GM21717 (cell line): ENCODE measurements around the gene ABI1.
"Not testable (repeated sequence)": the region's sequence is repeated elsewhere in the genome, so short reads cannot be mapped to it uniquely, and the experiment has no call there.

Experiments used
- ATAC-seq: cut with Tn5 transposase; IDR thresholded peaks from one replicate; pipeline ENCODE4 v1.9.1; 2021; ENCODE audit warnings: mild to moderate bottlenecking, moderate library complexity; ENCODE audit not compliant: unreplicated experiment

Gene ABI1

DNA sequence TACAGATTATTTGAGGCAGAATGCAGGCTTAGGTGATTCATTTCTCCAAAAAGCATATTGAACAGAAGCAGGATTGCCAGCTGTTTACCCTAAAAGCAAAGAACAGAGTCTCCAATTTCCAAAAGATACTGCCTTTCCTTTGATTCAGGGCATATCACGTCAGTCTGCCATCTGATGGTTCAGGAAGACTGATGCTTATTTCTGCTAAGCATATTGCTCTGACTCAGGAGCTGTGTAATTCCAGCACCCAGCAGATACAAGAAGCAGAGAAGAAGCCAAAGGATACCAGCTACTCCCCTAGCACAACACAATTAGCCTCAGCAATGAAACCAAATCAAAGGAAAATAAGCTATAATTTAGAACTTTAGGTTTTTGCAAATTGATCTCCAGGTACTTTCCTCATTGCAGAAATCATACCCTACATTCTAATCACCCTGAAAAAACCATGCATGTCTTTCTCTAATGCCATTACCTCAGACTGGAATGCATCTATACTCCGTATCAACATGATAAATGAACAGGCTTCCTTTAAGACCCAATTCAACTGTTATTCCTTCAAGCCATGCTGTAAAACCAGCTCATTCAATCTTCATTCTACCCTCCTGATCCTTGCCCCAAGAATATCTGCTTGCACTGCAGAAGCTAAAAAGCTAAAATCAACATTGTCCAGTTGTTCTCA, 55.1 kb downstream of the ABI1 start:
- ATAC-seq = no peak

DNA sequence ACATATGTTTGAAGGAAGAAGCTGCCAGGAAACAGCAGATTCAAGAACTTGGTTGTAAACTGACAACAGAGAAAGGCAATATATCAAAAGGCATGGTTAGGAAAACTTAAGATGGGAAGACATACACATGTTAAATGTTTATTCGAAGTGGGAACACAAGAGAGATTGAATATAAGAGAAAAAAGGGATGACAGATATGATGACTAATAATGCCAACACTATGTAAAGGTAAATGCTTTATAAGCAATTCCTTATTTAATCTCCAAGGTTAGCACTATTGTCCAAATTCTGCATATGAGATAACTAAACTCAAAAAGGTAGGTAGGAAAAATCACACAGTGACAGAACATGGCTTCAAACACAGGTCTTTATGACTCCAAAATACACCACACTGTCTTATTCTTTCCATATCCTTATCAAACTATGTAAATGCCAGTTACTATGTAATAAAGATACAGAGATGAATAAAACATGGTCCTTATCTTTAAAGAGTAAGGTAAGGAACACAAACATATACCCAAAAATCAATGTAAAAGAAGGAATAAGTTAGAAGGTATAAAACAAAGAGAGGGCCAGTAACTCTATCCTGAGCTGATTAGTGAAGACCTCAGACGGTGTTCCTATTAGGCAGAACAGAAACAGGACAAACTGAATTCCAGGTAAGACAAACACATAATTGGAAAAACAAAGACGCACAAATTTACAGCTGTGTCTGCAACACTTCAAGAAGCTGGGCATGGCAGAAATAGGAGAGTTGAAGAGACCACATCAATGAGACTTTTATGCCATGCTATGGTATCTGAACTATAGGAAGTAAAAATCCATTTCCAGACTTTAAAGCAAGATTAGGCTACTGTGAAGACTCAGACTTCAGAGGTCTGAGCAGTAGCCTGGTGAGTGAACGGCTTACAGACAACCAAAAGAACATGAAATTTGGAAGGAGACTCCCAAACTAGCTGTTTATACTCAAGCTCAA, 56.1 kb downstream of the ABI1 start:
- ATAC-seq = no peak

DNA sequence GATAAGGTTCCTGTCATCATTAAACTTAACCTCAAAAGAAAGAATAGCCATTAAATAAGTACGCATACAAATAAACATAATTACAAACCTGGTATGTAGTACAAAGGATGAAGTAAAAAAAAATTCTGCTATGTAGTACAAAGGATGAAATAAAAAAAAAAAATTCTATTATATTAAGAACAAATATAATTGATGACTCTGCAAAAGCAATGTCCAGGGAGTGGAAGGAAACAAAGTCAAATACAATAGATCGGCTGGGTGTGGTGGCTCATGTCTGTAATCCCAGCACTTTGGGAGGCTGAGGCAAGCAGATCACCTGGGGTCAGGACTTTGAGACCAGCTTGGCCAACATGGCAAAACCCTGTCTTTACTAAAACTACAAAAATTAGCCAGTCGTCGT, 56.9 kb downstream of the ABI1 start:
- no peak for ATAC-seq

DNA sequence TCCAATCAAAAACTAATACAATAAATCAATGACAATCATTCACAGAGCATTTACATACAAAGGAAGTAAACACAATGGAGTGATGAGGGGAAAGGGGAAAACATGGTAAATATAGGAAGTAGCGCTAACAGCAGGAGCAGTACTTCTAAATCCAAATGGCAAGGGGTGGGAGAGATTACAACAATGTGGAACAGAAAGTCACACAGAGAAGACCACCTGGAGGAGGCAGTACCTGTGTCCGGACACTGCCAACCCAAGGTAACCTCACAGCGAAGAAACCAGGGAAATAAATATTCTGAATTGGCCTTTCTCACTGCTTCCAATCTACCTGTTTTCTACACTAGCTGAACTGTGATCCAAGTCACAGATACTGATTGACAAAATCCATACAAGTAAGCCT, 58.2 kb downstream of the ABI1 start:
- no peak for ATAC-seq

DNA sequence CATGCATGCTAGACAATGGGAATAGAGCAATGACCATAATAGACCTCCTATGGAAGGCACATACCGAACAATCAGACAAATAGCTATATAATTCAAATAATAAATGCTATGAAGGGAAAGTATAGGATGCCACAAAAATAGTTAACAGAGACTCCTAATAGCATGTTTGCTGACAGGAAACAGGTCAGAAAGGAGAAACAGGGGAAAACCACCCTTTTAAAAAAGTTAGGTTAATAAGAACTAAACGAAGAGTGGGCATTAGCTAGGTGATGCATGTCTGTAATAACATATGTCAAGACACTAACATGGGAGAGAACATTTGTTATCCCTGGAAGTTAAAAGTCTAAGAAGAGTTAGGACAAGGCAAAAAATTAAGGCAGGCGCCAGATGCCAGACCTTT, 58.9 kb downstream of the ABI1 start:
- ATAC-seq = no peak

DNA sequence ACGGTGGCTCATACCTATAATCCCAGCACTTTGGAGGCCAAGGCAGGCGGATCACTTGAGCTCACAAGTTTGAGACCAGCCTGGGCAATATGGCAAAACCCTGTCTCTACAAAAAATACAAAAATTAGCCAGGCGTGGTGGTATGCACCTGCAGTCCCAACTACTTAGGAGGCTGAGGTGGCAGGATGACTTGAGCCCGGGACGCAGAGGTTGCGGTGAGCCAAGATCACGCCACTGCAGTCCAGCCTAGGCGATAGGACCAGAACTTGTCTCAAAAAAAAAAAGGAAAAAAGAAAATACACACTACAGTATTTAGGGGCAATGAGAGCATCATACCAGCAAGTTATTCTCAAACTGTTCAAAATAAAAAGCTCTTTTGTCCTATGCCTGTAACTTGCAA, 59.5 kb downstream of the ABI1 start:
- no peak for ATAC-seq

DNA sequence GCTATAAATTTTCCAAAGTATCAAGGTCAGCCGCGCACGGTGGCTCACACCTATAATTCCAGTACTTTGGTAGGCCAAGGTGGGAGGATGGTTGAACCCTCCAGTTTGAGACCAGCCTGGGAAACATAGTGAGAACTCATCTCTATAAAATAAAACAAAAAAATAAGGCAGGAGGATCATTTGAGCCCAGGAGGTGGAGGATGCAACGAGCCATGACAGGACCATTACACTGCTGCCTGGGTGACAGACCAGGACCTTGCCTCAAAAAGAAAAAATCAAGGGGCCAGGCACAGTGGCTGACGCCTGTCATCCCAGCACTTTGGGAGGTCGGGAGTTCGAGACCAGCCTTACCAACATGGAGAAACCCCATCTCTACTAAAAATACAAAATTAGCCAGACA, 60.3 kb downstream of the ABI1 start:
- no peak for ATAC-seq

DNA sequence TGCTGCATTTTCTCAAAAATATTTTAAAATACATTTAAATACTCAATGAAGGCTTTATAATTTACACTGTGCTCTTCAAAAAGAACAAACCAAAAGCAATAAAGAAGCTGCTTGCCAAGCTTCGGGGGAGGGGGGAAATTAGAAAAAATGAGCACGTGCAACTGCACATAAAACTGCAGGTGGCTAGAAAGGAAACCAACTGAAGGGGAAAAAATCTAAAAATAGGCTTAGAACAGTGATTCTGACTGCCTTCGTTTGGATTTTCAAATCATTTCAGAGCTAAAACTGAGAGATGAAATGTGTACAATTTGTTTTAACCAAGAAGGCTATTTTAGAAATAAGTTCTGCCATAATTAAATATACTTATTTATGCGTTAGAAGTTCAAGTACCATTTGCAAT, 61.4 kb downstream of the ABI1 start:
- peak; percentile 45 for ATAC-seq

DNA sequence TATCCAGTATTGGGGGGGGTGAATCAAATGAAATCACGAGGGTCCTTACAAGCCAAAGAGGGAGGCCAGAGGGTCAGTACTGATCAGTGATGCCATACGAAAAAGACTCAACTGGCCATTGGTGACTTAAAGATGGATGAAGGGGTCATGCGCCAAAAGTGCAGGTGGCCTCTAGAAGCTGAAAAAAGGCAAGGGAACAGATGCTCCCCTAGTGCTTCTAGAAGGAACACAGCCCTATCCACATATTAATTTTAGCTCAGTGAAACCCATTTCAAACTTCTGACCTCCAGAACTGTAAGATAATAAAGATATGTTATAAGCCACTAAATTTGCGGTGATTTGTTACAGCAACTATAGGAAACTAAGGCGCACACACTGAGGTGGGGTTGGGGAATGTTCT, 62.5 kb downstream of the ABI1 start:
- ATAC-seq = no peak

DNA sequence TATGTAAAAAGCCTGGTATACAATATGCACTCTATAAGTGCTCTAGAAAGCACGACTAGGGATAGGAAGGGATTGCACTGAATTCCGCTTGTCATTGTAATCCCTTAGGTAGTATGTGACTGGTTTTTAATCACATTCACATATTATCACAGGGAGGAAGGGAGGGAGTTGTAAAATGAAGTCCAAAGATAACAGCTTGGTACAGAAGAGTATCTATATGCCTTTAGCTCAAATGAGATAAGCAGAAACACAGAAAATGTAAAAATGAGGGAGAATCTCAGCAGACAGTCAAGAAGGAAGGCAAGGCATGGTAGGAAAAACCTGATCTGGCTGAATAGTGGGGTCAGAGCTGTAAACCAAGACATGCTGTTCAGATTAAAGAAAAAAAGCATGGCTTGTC, 63.4 kb downstream of the ABI1 start:
- no peak for ATAC-seq

DNA sequence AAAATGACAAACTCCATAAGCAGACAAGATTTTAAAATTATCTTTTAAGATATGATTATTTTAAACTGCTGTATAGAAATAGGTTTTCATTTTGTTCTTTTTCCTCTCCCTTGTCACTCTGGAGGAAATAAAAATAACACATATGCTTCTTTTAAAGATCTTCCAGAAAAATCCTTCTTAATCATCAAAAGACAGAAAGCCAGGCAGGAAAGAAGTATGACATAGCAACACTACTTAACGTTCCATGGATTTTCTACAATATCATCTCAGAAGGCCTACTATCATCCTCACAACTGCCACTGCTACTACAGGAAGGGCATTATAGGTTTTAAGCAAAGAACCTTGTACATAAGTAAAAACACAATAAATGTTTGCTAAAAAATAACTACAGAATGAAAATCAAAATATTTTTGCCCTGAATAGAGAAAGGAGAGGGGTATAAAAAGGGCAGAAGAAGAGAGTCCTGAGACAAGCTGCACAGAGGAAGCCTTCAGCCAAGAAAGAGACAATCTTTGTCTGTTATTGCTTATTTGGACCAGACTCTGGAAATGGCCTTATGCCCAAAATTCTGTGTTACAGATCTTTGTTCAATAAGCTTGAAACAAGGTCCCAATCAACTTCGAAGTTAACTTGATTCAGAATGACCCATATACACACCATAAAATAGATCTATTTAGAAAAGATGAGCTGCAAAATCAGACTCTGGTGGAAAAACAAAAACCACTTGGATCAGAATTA, 67.8 kb downstream of the ABI1 start:
- no peak for ATAC-seq

DNA sequence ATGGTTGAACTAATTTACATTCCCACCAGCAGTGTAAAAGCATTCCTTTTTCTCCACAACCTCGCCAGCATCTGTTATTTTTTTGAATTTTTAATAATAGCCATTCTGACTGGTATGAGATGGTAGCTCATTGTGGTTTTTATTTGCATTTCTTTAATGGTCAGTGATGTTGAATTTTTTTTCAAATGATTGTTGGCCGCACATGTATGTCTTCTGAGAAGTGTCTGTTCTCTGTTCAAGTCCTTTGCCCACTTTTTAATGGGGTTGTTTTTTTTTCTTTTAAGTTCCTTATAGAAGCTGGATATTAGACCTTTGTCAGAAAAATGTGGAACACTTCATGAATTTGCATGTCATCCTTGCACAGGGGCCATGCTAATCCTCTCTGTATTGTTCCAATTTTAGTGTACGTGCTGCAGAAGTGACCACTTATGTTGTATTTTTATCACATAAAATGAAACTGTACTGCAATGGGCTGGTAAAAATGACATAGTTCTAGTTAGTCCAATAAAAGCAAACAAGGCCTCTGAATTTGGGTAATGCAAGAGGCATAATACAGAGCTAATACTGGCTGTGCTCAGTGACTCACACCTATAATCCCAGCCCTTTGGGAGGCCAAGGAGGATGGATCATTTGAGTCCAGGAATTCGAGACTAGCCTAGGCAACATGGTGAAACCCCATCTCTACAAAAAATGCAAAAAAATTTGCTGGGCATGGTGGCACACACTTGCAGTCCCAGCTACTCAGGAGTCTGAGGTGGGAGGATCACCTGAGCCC, 70.3 kb downstream of the ABI1 start:
- ATAC-seq = no peak

DNA sequence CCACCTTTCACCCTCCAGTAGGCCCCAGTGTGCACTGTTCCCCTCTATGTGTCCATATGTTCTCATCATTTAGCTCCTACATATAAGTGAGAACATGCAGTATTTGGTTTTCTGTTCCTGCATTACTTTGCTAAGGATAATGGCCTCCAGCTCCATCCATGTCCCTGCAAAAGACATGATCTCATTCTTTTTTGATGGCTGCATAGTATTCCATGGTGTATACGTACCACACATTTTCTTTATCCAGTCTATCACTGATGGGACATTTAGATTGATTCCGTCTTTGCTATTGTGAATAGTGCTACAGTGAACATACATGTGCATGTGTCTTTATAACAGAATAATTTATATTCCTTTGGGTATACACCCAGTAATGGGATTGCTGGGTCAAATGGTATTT, 71.0 kb downstream of the ABI1 start:
- ATAC-seq = not testable (repeated sequence)

DNA sequence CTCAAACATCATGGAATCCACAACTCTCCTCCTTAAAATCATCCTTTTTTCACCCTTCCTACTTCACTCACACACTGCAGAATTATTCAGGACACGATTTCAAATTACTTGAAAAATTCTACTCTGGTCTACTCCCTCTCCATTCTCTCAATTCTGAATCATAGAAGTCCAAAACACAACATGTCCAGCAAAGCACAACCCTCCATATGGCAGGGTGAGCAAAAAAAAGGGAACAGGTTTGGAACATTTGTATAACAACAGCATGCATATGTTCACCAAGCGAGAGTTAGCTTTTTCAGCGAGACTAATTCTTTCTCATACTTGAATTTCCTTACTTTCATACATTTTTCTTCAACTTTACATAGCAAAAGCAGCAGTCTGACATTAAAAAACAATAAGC, 73.4 kb downstream of the ABI1 start:
- ATAC-seq = no peak

DNA sequence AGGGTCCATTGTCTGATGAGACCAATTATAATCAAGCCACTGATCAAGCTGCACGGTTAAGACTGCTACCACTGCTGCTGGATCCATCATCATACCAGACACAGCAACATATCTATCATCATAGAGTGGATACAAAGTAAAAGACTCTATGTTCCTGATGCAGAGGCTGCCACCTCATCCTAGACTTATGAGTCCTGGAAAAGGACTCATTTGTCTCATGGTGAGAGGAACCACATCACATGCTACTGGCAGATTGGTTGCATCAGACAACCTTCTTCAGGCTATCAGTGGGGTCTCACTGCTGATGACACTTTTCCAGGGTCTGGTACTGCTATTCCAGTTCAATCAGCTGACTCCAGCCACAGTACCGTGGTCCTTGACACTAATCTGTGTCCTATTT, 79.0 kb downstream of the ABI1 start:
- ATAC-seq = no peak

DNA sequence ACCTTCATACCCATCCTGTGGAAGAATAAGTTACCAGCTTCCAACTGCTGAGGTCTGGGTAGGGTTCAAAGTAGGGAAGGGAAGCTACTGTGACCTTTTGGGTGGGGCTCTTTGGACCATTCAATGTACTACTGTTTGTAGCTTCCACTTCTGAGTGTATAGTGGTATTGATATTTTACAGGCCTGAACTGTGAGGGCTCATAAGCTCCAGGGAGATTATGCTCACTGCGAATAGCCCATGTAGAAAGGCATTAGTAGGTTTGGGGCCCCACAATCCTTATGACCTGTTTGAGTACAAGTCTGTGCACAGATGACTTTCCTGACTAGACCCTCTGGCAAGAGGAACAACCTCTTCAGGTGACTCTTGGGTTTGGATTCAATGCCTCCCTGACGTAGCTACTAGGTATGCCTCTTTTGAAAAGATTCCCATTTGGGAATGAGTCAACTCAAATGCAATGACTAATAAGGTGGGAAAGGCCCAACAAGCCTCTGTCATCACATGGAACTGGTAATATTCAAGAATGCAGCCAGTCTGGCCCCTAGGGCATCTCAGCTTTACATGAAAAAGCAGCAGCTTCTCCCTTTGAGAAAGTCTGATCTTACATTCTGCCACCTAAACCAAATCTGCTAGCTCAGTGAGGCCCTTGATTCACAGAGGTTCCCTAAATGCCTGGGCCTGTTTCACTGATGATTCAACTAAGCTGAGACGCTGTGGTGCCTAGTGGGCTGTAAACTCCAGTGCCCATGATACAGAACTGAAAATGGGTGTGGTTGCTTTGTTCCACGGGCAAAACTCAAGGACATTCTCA, 79.8 kb downstream of the ABI1 start:
- peak; percentile 70 for ATAC-seq

DNA sequence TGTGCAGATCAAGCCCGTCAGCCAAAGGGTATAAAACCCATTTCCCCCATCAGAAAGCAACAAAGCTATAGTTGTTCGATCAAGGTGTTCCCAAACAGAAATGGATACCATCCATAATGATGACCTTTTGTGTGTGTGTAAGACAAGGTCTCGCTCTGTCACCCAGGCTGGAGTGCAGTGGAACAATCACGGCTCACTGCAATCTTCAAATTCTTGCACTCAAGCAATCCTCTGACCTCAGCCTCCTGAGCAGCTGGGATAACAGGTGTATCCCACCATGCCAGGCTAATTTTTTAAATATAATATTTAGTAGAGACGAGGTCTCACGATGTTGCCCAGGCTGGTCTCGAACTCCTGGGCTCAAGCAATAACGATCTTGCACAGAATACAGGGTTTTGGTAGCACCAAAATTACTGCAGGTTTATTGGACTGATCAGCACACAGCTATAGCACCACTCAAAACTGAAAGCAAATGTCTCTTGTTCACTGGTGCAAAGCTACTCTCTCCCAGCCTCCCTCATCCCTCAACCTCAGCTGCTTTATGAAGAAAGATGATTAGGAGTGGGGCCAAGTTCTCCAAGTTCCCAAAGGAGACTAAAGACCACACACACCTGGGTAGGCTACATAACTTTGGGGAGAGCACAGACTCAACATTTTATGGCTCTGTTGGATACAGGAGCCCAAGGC, 80.5 kb downstream of the ABI1 start:
- ATAC-seq = peak; percentile 41

DNA sequence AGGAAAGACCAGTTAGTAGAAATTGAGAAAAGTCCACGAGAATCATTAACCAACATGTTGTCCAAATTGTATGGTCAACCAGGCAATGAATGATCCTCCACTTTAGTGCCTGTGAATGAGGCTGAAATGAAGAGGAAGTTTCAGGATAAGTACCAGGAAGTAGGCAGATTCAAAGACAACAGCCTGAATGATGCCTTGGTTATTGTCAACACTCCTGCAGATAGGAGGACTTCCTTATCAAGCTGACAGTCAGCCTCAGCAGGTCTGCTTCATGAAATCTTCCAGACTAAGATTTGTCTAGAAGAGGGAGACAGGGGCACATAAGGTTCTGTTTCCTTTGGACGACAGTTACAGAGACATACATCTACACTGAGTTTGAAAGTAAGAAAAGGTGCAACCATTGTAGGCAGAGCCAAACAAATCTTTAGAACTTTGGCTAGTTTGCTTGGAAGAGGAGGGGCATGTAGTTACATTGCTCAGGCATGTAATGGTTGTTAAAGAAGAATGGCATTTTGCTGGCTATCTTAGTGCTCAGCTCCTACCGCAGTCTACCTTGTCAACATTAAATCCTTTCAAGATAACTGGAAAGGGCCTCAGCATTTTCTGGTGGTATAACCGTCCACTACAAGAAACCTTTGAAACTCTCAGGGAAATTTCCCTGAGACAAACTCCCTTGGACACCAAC, 81.4 kb downstream of the ABI1 start:
- ATAC-seq = no peak

DNA sequence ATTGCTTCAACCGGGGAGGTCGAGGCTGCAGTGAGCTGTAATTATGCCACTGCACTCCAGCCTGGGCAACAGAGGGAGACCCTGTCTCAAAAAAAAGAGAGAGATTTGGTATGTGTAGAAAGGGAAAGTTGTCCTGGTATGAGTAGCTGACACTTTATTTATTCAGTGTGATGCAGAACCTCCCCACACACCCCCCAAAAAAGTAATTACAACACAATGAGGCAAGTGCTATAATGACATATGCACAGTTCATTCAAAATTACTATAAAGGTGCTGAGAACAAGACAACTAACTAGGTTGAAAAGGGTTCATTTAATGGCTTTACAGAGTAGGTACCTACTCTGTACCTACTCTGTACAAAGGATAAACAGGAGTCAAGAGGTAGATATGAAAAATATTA, 83.1 kb downstream of the ABI1 start:
- no peak for ATAC-seq
